Activated T-cell treated with anti-CD3 and anti-CD28 coated beads for 4 hours (primary cell): ENCODE data around the gene TMEM123.
"Not testable (repeated sequence)": the region's sequence is repeated elsewhere in the genome, so short reads cannot be mapped to it uniquely, and the experiment has no call there.

ENCODE experiments used
- DNase-seq: peaks from one replicate; pipeline ENCODE4 v3.0.0-alpha.2; 2020

TMEM123 gene

DNA sequence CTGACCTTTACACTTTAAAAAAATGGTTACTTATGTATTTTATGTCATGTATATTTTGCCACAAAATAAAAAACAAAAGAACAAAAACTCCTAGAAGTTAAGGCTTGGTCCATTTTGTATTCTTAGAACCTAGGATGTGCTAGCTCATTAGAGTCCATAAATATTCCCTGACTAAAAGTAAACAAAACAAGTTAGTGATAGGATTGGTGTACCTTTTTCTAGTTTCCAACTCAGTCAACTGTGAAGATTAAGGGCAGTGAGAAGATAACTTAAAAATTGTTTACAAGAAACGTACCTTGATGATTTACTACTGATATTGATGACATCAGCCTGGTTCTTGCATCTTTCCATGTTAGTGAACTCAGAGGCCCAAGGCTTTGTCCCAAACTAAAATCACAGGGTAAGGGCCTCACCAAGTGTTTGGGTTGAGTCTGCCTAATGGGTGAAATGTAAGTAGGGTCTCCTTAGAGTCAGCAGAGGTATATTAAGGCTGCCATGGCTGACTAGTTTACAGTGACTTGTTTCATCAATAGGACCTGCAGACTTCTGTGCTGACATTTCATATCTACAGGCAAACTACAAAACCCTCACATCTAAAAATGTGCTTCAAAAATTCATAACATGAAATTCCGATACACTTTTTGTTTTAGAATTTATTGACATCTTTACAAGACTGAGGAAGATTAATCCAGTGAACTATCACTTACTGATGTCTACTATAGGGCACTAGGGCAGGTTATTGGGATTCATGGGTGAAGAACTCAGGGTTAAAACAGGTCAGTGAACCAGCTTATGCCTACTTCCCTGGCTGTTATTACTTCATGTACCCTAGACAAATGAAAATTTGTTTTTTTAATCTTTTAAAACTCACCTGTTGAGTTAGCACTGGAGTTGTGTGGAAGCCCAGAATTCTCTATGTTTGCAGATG, 4.4 kb downstream of the TMEM123 start:
- DNase-seq: no peak

DNA sequence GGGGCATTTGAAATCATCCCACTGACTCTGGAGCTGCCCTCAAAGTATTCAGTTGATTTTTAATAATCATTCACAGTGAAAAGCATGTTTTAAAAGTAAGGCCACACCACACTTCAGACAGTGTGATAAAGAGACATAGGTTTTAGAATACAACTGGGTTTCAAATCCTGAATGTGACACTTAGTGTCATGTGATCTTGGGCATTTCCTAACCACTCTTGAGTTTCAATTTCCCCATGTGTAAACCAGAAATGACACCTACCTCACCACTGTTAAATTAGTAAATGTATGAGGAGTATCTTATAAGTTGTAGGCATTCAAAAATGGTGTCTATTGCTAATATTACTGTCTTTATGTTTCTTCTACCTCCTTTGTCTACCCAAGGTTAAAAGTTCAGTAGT, 5.4 kb downstream of the TMEM123 start:
- DNase-seq: no peak

DNA sequence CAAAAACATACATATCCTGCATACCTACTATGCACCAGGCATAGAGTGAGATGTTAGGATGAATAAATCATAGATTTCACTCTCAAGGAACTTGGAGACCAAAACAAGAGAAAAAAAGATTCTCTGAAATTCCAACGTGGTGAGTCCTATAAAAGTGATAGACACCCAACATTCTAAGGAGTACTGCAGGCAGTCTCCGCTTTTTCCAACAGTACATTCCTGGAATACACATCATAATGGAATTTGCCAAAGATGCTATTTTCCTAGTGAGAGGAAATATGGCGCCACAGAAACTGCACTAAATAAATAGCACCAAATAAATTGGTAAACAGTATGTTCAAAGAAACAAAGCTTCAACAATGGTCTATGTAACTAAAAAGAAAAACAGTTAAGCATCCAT, 6.0 kb downstream of the TMEM123 start:
- no peak for DNase-seq

DNA sequence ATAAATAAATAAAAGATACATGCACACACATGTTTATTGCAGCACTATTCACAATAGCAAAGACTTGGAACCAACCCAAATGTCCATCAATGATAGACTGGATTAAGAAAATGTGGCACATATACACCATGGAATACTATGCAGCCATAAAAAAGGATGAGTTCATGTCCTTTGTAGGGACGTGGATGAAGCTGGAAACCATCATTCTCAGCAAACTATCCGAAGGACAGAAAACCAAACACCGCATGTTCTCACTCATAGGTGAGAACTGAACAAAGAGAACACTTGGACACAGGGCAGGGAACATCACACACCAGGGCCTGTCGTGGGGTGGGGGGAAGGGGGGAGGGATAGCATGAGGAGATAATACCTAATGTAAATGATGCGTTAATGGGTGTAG, 7.9 kb downstream of the TMEM123 start:
- DNase-seq: not testable (repeated sequence)

DNA sequence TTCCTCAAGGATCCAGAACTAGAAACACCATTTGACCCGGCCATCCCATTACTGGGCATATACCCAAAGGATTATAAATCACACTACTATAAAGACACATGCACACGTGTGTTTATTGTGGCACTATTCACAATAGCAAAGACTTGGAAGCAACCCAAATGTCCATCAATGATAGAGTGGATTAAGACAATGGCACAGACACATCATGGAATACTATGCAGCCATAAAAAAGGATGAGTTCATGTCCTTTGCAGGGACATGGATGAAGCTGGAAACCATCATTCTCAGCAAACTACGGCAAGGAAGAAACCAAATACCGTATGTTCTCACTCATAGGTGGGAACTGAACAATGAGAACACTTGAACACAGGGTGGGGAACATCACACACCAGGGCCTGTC, 8.4 kb downstream of the TMEM123 start:
- DNase-seq: not testable (repeated sequence)

DNA sequence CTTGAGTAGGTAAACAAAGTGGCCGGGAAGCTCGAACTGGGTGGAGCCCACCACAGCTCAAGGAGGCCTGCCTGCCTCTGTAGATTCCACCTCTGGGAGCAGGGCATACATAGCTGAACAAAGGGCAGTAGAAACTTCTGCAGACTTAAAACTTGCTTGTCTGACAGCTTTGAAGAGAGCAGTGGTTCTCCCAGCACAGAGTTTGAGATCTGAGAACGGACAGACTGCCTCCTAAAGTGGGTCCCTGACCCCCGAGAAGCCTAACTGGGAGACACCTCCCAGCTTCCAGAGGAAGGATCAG, 13.6 kb downstream of the TMEM123 start:
- DNase-seq: not testable (repeated sequence)

DNA sequence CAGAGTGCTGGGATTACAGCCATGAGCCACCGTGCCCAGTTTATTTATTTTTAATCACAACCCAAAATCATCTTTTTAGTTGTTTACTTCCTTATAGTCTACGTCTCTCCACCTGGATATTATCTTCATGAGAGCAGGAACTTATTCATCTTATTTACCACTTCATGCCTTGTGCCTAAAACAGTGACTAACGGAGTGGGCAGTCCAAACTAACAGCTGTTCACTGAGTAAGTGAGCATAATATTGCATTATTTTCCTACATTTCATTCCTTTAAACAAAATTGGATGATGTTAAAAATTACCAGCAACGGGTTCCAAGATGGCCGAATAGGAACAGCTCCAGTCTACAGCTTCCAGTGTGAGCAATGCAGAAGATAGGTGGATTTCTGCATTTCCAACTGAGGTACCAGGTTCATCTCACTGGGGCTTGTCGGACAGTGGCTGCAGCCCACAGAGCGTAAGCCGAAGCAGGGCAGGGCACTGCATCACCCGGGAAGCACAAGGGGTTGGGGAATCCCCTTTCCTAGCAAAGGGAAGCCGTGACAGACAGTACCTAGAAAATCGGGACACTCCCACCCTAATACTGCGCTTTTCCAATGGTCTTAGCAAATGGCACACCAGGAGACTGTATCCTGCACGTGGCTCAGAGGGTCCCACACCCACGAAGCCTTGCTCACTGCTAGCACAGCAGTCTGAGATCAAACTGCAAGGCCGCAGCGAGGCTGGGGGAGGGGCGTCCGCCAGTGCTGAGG, 14.1 kb downstream of the TMEM123 start:
- no peak for DNase-seq

DNA sequence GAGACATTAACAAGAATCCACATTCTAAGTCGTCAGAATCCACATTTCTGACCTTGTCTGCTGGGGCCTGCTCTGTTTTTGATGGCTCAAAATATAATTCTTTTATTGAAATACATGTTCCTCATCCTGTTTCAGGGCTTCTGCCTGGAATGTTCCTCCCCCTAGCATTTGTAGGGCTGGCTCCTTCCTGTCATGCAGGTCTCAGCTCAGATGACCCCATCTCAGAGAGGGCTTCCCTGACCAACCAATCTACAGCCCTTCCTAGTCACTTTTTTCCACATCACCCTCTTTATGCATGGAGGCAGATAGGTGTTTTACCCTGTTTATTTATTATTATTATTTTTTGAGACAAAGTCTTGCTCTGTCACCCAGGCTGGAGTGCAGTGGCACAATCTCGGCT, 14.8 kb downstream of the TMEM123 start:
- DNase-seq: no peak

DNA sequence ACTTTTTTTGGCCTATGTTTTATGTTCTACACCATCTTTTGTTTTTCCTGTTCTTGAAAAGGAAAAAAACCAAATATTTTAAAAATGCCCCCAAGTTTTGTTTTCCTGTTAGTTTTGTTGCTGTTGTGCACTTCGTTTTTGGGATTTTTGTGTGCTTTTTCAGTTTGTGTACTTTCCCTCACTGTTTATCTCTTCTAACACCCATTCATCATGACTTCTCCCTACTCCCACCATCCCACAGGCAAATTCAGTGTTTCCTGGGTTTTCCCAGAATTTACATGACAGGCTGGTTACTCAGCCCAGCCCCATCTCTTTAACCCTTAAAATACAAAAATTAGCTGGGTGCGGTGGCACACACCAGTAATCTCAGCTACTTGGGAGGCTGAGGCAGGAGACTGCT, 15.6 kb downstream of the TMEM123 start:
- no peak for DNase-seq

DNA sequence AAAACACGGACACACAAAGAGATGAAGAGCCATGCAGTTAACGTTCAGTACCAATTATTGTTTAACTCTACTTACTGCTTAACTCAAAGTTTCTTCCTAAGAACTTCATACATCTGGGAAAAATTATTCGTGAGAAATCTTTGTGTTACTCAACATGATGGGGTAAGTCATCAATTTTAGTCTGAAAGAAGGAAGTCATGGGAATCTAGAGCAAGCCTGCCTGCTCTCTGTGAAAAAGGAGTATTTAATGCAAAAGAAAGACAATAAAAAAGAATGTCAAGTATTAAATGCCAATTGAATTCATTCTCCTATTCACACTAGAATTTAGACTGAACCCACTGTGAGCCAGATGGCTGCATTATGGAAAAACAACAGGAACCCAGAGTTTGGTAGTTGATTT, 16.0 kb downstream of the TMEM123 start:
- DNase-seq: no peak

DNA sequence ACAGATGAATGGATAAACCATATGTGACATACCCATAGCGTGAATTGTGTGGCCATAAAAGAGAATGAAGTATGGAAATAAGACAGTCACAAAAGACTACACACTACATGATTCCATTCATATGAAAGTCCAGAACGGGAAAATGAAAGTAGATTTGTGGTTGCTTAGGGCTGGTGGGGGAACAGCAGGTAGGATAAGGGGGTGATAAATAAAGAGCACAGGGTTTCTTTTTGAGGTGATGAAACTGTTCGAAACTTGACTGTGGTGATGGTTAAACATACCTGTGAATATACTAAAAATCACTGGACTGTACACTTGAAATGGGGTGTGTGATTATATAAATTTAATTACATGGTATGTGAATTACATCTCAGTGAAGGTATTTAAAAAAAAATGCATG, 16.9 kb downstream of the TMEM123 start:
- DNase-seq: no peak

DNA sequence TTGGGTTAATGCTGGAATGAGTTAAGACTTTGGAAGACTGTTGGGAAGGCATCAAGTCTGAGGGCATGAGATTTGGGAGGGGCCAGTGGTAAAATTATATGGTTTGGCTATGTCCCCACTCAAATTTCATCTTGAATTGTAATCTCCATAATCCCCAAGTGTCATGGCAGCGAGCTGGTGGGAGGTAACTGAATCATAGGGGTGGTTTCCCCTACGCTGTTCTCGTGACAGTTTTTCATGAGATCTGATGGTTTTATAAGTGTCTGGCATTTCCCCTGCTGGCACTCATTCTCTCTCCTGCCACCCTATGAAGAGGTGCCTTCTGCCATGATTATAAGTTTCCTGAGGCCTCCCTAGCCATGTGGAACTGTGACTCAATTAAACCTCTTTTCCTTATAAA, 19.0 kb downstream of the TMEM123 start:
- DNase-seq: not testable (repeated sequence)

DNA sequence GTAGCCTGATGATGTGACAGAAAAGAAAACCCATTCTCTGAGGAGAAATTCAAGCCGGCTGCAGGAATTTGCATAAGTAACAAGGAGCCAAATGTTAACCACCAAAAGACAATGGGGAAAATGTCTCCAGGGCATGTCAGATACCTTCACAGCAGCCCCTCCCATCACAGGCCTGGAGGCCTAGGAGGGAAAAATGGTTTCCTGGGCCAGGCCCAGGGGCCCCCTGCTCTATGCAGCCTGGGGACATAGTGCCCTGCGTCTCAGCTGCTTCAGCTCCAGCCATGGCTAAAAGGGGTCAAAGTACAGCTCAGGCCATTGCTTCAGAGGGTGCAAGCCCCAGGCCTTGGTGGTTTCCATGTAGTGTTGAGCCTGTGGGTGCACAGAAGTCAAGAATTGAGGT, 20.0 kb downstream of the TMEM123 start:
- DNase-seq: not testable (repeated sequence)

DNA sequence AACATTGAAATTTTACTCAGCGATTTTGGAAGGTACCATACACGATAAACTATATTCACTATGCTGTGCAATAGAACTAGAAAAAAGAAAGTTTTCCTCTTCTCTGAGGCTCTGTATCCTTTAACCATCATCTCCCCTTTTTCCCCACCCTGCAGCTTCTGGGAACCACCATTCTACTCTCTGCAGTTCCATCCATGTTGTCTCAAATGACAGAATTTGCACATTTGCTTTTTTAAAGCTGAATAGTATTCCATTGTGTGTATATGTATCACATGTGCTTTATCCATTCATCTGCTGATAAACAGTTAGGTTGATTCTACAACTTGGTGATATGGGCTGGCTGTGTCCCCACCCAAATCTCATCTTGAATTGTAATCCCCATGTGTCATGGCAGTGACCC, 21.2 kb downstream of the TMEM123 start:
- no peak for DNase-seq

DNA sequence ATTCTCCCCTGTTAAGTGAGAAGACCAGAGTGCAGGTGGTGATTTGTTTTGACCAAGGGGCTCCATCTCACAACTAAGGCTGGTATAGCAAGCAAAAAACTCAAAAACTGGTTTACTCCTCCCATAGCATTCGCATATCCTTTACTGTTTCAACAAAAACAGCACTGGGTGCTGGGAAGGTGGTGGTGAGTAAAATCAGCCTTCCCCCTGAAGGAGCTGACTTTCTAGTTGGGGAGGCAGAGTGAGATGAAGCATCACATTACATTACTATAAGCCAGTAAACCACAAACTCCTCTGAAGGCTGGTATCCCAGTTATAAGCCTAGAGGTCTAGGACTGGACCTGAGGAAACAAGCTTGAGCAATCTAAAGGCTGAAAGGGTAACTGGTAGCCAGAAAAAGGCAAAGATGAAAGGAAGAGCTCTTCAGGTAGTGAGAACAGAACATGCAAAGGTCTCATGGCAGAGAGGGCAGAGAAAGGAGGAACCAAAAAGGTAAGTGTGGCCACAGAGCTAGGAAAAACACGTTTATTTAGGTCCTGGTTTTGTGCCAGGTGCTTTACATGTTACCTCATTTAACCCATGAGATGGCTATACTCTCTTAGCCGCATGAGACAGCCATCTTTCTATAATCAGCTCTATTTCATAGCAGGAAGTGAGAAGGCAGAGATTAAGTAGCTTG, 22.3 kb downstream of the TMEM123 start:
- DNase-seq: no peak

DNA sequence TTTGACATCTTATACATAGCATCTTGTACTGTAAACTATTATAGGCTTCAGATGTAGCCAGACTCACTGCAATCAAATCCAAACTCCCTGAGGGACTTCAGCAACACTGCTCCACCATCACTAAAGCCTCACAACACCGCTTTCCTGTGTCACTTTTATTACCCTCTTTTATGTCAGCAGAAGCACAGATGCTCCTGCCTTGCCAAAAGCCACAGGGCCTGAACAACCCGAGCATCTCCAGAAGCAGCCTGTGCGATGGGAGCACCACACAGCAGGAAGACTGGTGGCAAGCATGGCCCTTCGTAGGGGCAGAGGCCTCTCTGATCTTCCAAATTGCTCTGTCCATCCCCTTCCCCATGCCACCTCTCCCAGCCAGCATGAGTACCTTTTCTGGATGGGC, 22.9 kb downstream of the TMEM123 start:
- no peak for DNase-seq

DNA sequence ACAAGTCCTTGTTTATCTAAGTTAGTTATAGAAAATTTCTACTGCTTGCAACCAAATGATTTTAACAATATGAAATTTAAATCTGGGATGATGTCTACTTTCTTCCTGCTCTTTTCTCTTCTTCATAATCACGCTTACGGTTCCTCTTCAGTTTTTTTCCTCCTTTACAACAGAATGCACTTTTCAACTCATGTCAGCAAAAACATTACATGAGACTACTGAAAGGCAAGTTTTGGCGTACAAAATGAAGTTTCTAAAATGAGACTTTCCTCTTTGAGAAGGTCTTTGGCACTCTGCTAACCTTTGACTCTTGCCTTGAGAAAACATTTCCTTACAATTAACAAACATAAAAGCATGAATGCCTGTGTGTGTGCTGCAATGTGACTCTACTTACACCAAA, 23.3 kb downstream of the TMEM123 start:
- DNase-seq: no peak

DNA sequence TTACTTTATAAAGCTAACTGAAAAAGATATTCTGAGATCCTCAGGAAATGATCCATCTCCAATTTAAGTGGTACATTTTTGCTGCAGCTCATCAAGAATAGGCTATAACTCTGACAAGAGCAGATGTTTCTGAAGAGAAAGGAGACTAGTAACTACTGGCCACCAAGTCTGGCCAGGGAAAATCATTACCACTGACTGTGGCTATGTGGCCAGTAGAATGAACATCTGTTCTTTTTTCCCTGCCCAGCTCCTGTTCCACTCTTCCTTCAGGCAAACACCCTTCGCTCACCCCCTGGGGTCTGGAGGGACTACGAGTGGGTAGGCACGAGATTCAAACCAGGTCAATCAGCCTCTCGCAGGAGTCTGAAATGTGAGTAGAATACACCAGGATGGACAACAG, 23.9 kb downstream of the TMEM123 start:
- DNase-seq: no peak

DNA sequence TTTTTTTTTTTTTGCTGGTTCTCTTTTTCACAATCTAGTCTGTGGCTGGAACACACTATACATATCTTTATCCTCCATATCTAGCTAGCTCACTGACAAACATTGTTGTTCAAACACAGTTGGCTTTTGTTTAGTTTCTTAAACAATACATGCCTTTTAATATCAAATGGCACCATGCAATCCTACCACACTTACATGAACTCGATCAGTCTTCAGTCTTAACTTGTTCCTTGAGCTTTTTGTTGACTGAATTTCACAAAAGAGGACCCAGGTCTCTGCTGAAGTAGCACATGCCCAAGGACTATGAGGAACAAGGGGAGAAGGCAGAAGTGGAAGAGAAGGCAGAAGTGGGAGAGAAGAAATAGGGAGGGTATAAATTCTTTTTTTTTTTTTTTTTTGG, 25.5 kb downstream of the TMEM123 start:
- DNase-seq: no peak

DNA sequence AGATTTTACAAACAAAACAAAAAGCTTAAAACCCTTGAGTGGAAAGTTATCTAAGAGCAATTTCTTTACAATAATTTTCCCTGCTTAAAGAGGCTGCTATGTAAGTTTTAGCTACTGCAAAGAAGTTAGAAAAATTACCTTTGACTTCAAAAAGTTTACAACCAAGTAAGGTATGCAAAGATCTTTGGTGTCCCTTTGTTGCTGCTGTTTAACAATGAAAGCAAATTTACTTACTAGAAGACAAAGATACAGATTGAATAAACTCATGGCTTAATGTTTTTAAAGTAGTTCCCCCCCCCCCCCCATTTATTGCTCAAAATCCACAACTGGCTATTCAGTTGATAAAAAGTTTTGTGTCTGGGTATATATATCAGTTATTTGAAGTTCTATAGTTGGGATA, 26.0 kb downstream of the TMEM123 start:
- DNase-seq: no peak

DNA sequence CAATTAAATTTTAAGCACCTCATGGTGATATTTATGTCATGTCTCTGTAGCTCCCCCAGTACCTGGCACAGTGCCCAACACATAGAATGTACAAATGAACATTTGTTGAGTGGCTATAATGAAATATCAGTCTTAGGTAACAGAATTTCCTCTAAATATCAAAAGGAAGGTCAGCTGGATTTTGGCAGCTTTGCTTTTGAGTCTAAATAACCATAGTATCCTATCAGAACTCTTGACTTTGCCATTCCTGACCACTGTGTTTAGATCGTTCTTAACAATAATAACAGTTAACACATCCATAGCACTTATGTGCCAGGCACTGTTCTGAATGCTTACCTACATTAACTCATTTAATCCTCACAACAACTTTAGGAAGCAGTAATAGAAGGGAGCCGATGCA, 26.6 kb downstream of the TMEM123 start:
- DNase-seq: no peak

DNA sequence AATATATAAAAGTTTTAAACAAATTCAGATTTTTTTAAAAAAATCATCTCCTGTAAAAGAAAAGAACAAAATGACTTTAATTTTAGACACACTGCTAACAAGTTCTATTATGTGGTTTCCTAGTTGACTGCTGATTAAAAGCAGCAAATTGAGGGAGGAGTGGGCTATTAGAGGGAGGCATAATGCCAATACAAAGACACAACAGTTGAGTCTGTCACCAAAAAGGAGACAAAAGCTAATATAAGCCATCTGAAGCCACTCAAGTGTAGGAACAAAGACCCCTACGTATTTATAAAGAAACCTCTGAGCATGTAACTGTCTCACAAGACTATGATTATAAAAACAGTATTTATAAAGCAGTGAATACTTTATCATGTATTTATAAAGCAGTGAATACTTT, 28.6 kb downstream of the TMEM123 start:
- no peak for DNase-seq

DNA sequence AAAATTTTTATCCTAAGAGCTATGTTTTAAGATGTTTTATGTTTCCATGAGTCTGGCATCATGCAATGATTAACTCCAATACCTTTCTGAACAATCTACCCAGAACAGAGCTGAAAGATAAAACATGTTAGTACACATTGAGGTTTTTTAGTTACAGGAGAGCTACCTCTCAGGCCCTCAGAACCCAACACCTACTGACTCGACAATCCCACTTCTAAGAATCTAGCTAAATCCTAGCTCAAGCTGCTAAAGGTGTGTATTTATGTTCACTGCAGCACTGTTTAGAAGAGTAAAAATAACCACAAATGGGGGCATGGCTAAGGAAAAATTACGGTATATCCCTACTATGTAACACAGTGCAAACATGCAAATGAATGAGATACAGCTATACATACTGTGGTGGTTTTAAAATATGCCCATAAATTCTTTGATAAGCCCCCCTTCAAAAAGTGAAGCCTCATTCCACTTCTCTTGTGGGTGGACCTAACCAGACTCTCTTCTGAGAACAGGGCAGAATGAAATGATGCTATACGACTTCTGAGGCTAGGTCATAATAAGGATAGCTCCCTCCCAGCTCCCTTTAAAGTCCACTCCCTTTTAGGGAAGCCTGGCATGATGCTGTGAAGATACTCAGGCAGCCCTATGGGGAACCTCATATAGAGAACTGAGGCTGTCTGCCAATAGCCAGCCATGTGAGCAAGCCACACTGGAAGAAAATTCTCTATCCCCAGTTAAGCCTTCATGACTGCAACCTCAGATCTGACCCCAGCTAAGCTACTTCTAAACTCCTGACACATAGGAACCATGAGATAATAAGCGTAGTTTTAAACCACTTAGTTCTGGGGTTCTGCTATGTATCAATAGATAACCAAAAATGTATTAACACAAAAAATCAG, 29.5 kb downstream of the TMEM123 start:
- DNase-seq: no peak
